GM06990 (cell line): ENCODE results near the gene CNR2.

Experiments used
- DNase-seq: peaks from one replicate; pipeline ENCODE4 v3.0.0-alpha.2; 2011; ENCODE audit not compliant: insufficient read length; ENCODE audit errors: extremely low read depth
- H3K27me3 ChIP-seq: replicated peaks from 2 replicates; pipeline ENCODE4 v1.6.0; 2011; ENCODE audit warnings: low read length; ENCODE audit not compliant: control insufficient read depth, insufficient read depth
- H3K36me3 ChIP-seq: 2 replicates; pipeline ENCODE4 v1.5.1; 2011; ENCODE audit warnings: low read length; ENCODE audit not compliant: control insufficient read depth, insufficient read depth
- H3K4me3 ChIP-seq: replicated peaks from 2 replicates; pipeline ENCODE4 v1.5.1; 2011; ENCODE audit warnings: low read depth, mild to moderate bottlenecking, control low read depth, low read length
- CTCF ChIP-seq: IDR thresholded peaks from 2 replicates; pipeline ENCODE4 v1.5.1; 2011; ENCODE audit warnings: low read length, control low read depth, mild to moderate bottlenecking, inconsistent platforms; ENCODE audit not compliant: insufficient read depth, poor library complexity, severe bottlenecking

The CNR2 gene

GRCh38 chr1:23923592-23924499 is 10.7 kb upstream of the CNR2 start:
- no peak for TF ChIP-seq CTCF
- DNase-seq = no peak
- Histone ChIP-seq H3K27me3 (no peaks in the 10 kb centered on the region), H3K4me3 (no peak overlapping the region), H3K36me3 (no peaks in the 10 kb centered on the region)

- Histone ChIP-seq H3K27me3 (no peaks in the 10 kb centered on the region), H3K36me3 (no peaks in the 10 kb centered on the region), H3K4me3 (no peak overlapping the region)
- DNase-seq = no peak
- no peak for TF ChIP-seq CTCF
These were observed 9.3 kb upstream of the CNR2 start for GRCh38 chr1:23922321-23922943.

GRCh38 chr1:23916209-23917131 is 3.3 kb upstream of the CNR2 start:
- H3K4me3 ChIP-seq = no peak overlapping the region
- no peaks in the 10 kb centered on the region for H3K36me3 ChIP-seq
- peak; percentile 85 for TF ChIP-seq CTCF
- peak; percentile 65 for DNase-seq
- no peaks in the 10 kb centered on the region for H3K27me3 ChIP-seq

GRCh38 chr1:23915466-23915865 is 2.3 kb upstream of the CNR2 start:
- Histone ChIP-seq H3K27me3 (no peaks in the 10 kb centered on the region), H3K36me3 (no peaks in the 10 kb centered on the region), H3K4me3 (no peak overlapping the region)
- no peak for DNase-seq
- TF ChIP-seq CTCF = no peak

GRCh38 chr1:23914921-23915320 is 1.8 kb upstream of the CNR2 start:
- Histone ChIP-seq H3K27me3 (no peaks in the 10 kb centered on the region), H3K36me3 (no peaks in the 10 kb centered on the region), H3K4me3 (no peak overlapping the region)
- no peak for DNase-seq
- TF ChIP-seq CTCF = no peak
